HG03342 (cell line): ENCODE results near the gene TTLL8.

Source experiments
- ATAC-seq: cut with Tn5 transposase; IDR thresholded peaks from one replicate; pipeline ENCODE4 v1.9.1; 2021; ENCODE audit warnings: mild to moderate bottlenecking, moderate library complexity; ENCODE audit not compliant: unreplicated experiment

The TTLL8 gene

GRCh38 chr22:50008151-50009040 lies 49.7 kb downstream of the TTLL8 start:
- no peak for ATAC-seq

DNA sequence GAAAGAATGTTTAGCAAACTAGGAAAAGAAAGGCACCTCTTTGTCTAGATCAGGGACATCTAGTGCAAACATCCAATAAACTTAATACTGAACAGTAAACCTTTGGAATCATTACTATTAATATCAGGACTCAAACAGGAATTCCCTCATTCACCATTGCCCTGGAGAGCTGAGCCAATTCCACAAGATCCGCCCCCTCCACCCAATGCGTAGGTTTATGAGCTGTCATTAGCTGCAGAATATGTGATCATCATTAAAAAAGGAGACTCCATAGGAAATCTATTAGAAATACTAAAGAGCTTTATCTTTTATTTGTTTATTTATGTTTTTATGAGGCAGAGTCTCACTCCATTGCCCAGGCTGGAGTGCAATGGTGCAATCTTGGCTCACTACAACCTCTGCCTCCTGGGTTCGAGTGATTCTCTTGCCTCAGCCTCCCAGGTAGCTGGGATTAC lies 51.0 kb downstream of the TTLL8 start:
- no peak for ATAC-seq

DNA sequence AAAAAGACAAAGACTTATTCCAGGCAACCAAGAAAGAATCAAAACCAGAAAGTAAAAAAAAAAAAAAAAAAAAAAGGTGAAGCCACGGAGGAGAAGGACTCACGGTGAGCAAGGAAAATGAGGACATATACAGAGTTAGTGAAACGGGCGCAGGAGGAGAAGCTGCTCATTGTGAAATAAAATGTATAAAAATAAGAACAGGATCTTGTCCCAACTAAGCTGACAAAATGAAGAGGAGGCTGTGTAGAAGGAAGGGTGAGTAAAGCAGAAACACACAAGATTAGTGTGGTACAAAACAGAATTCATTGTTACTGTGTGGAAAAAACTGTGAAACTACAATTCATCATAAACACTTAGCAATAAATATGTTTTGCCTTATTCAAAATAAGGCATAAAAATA lies 53.2 kb downstream of the TTLL8 start:
- no peak for ATAC-seq

DNA sequence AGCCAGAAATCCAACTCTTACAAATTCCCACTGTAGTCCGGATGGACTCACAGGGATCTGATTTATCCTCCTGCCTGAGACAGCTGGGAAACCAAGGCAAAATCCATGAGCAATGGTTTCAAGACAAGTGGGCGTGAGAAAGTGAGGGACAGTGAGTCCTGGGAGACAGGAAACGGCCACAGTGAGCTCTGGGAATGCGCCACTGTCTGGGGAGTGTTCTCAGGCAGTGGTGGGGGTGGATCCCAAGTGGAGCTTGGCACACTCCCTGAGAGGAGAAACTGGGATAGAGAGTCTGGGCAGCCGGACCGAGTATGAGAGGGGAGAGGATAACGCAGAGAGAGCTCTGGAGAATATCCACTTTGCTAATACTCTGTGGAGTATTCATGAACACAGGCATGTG lies 55.3 kb downstream of the TTLL8 start:
- ATAC-seq: no peak

DNA sequence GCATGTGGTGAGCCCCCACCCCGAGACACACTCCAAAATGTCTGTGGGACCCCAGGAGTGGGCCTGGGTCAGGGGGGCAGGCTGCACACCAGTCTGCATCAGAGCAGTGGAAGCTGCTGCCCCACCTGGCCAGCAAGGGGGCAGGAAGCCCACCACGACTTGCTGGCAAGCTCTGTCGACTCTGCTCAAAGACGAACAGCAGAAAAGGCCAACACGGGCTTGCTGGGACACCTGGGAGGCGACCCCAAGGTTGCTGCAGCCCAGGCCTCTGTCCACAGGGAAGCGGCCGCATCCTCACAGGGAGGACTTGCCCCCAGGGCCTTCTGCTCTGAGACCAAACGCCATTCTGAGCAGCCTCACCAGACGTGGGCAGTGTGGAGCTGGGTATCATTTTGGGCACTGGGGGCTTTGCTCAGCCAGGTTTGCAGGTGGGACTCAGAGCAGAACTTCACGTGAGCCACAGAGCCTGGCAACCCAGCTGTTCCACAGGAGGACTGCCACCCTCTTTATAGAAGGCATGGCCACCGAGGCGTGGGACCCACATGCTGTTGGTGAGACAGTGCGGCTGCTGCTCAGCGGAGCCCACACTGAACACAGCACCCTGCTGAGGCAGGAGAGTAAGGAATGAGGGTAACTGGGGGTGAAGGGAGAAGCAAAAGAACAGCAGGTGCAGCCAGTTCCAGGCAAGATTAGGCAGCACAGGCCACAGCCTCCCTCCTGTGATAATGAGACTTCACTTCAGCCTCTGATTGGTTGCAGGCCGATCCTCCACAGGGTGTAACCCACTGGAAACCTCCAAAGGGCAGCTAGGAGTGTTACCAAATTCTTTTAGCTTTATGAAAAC lies 56.5 kb downstream of the TTLL8 start:
- no peak for ATAC-seq

DNA sequence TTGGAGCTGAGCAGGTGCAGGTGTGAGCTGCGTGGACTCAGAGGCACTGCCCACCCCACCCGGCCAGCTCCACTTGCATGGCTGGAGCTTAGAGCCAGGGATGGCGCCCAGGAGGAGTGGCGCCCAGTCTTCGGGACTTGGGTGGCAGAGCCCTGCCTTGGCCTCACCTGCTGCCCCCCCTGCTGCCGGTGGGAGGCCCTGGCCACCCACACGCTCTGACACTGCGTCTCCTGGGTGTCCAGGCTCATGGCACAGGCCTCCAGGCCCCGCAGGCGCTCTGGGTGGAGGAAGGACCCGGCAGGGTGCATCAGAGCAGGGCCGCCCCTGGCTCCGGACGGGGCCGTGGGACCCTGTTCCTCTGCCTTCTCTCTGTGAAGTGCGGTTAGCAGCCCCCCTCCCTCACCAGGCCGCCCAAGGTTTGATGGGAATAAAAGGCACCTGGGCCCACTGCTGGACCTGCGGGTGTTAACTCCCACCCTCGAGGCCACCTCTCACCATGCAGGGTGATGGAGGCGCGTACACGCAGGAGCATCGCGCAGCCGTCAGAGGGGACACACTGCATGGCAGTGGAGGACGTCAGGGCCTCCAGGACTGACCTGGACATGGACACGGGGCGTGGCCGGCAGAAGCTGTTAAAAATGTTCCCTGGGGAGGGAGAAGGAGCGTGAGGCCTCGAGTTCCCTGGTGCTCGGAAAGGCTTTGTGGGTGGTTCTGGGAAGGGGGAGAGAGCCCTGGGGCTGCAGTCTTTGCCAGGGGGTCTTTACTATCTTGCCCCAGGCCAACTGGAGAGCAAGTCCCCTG lies 57.3 kb downstream of the TTLL8 start:
- ATAC-seq: no peak

GRCh38 chr22:49999946-50000586 lies 58.0 kb downstream of the TTLL8 start:
- ATAC-seq: no peak

GRCh38 chr22:49999063-49999945 lies 58.8 kb downstream of the TTLL8 start:
- ATAC-seq: no peak

- ATAC-seq: no peak
Observed at GRCh38 chr22:49998718-49999062, 59.4 kb downstream of the TTLL8 start.

DNA sequence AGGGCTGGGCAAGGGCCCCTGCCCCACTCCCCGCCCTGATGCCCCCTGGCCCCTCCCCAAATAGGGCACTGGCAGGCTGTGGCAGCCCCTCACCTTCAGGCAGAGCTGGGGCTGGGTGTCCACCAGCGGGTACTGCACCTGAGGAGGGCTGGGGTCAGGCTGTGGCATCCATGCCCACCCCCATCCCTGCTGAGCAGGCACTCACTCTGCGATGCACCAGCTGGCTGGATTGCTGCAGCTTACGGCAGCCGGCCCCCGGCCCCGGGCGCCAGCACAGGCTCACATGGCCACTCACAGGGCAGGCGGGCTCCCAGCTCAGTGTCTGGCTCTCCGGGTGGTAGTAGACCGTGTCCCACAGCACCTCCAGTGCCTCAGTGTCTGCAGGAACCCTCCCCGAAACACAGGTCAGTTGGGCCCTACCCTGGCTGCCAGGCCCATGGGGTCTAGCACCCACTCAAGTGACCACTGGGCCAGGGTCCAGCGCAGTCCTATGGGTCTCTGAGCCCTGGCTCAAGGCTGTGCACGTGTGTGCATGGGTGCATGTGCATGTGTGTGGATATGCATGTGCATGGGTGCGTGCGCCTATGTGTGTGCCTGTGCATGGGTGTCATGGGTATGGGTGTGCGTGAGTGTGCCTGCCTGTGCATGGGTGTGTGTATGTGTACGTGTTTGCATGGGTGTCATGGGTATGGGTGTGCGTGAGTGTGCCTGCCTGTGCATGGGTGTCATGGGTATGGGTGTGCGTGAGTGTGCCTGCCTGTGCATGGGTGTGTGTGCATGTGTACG lies 60.0 kb downstream of the TTLL8 start:
- no peak for ATAC-seq

DNA sequence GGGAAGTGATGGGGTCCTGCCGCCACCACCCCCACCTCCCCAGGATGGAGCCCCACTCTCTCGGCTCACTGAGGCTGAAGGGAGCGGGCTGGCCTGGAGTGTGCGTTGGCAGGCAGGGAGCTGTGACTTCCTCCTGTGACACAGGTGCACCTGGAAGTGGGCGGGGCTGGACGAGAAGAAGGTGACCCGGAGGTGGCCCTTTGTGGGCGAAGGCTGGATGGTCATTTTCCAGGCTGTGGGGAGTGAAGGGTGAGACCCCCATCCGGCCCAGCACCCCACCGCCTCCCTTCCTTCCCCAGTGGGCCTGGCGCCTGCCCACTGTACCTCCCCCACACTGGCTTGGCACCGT lies 60.9 kb downstream of the TTLL8 start:
- no peak for ATAC-seq

DNA sequence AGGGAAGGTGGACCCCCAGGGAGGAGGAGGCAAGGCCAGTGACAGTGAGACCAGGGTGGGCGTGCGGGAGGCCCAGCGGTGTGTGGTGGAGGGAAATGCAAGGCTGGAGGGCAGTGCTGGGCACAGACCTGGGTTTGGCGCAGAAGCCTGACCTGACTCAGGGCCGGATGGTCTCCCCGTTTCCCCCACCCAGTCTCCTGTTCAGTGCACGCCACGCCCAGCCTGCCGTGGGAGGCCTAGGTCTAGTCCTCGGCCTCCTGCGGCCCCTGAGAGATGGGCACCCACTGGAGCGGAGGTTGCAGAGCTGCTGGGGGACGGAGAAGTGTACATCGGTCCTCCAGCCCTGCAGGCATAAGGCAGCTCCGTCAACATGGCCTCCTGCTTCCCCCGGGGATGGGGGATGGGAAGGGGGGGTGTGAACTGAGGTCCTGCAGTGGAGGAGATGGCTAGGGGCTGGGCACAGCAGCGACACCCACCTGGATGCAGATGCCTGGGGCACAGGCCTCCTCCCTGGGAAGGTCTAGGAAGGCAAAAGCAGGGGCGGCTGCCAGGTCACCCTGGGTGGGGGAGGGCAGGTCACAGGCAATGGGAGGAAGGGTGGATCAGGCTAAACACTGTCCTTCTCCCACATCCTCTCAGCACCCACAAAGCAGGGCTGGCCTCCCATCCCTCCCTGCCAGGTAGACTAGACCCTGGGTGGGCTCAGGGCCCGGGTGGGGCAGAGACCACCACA lies 61.4 kb downstream of the TTLL8 start:
- ATAC-seq: no peak

DNA sequence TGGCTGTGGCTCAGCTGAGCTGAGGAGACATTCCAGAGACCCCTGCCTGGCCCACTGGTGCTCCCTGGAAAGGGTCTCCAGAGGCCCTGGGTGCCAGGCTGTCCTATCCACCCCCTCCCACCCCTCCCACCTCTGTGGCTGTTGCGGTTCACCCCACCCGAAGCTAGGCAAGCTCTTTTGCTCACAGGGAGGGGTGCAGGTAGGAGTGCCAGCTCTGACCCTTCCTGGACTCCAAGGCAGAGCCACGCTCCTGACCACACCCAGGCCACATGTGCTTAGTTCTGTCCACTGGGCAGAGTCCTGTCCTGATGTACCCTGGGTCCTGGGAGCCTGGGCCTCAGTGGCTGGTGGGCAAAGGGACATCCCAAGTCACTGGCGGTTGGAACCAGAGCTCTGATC lies 62.0 kb downstream of the TTLL8 start:
- no peak for ATAC-seq

DNA sequence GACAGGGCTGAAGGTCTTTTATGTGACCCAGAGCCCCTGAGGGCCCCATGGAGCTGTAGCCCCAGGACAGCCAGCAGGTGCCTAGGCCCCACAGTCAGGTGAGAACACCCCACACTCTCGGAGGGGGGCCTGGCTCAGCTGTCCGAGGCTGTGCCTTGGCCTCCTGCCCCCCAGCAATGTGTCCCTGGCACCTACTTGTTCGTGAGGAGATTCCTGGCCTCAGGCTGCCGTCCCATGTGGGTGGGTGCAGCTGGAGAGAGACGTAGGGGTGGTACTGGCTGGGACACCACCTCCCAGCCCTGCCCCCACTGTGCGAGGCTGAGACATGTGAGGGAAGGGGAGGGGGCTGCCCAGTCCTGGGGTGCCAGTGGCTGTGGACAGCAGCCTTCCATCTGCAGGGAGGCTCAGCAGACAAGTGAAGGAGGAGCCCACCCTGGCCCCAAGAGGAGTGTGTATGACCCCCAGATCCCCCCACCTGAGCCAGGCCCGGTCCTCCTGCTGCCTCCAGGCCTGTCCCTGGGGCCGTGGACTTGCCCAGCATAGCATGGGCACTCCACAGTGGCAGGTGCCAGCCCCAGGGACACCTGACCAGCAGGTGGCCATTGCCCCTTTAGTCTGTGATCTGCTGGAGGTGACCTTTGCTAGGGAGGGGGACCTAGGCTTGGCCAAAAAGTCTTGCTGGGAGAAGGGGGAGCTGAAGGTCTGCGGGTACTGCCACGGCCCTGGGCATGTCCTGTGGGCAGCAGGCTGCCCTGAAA lies 62.6 kb downstream of the TTLL8 start:
- ATAC-seq: no peak

- no peak for ATAC-seq
Observed at GRCh38 chr22:49995041-49995360, 63.1 kb downstream of the TTLL8 start.

DNA sequence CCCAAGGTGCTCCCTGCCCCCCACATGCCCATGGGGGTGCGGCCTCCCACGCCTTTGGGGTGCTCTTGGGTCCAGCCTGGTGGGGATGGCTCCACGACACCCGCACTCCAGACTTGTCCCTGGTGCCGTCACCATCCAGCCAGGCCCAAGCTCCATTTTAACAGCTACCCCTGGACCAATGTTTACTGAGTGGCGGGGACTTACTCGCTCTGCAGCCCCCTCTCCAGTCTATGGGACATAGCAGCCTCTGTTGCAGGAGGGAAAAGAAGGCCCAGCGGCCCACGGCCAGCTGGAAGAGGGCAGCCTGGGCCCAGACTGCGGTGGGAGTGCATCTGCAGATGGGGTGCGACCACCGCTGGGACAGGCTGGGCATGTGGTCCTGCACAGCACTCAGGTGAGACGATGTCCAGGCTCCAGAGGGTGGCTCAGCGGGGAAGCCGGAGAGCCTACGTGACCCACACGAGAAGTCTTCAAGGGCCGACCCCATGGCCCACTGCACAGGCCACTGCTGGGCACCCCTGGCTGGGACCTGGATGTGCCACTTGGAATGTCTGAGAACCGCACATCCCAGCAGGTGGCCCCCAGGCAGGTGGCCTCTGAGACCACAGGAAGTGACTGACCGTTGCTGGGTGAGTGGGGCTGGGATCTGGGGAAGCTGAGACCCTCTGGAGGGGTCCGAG lies 63.6 kb downstream of the TTLL8 start:
- no peak for ATAC-seq

- ATAC-seq: no peak
Observed at GRCh38 chr22:49993649-49994360, 64.3 kb downstream of the TTLL8 start.
